Measurements from ENCODE around the gene ABHD6.

Gene ABHD6

GRCh38 chr3:58342676-58343075 is 105.1 kb downstream of the ABHD6 start:
- no peak for DNase-seq (ENCODE audit: low read depth in 2 of 2)
